Transverse colon (tissue), 4 donors: ENCODE measurements around the gene CDH13.

Source experiments
- POLR2A ChIP-seq: fragments of 450-650 bp; IDR thresholded peaks from one replicate; pipeline ENCODE4 v1.6.1; 2016; ENCODE audit warnings: antibody characterized with exemption, mild to moderate bottlenecking, moderate library complexity
- POLR2AphosphoS5 ChIP-seq, 3 donors: sonication (generic); formaldehyde crosslinking; IDR thresholded peaks; one replicate each; pipeline ENCODE4 v1.6.1; 2016; ENCODE audit warnings: antibody characterized with exemption in 3 of 3
- TF ChIP-seq, protein P1 (sequence below), 5 experiments: fragments of 200-600 bp in 3 of 5; fragments of 450-650 bp in 2 of 5; sonication (generic) in 3 of 5; IDR thresholded peaks; 1 replicate in 2 of 5; 2 replicates in 3 of 5; pipeline ENCODE4 v1.5.1; 2016 to 2017; ENCODE audit warnings: antibody characterized with exemption in 5 of 5, inconsistent platforms in 3 of 5, mild to moderate bottlenecking in 2 of 5, moderate library complexity in 1 of 5

DNA sequence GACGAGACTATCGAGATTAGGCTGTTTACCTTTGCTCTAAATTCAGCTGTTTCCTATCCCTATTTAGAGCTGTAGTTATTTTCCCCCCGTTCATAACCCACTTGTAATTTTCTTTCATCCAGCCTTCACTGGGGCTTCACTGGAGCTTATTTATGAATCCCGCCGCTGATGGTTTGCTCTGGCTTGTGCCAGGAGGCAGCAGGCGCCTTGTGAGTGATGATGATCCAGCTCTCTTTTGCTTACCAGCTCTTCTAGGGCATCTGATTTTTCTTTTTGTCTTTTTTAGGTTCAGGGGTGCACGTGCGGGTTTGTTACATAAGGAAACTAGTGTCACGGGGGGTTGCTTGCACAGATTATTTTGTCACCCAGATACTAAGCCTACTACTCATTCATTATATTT, 37.4 kb upstream of the CDH13 start:
- TF ChIP-seq, protein P1, sequence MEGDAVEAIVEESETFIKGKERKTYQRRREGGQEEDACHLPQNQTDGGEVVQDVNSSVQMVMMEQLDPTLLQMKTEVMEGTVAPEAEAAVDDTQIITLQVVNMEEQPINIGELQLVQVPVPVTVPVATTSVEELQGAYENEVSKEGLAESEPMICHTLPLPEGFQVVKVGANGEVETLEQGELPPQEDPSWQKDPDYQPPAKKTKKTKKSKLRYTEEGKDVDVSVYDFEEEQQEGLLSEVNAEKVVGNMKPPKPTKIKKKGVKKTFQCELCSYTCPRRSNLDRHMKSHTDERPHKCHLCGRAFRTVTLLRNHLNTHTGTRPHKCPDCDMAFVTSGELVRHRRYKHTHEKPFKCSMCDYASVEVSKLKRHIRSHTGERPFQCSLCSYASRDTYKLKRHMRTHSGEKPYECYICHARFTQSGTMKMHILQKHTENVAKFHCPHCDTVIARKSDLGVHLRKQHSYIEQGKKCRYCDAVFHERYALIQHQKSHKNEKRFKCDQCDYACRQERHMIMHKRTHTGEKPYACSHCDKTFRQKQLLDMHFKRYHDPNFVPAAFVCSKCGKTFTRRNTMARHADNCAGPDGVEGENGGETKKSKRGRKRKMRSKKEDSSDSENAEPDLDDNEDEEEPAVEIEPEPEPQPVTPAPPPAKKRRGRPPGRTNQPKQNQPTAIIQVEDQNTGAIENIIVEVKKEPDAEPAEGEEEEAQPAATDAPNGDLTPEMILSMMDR (IDR thresholded peaks at IDR 0.05) = no peak
- TF ChIP-seq POLR2A (no peak), POLR2AphosphoS5 (IDR thresholded peaks at IDR 0.05) (no peak)
